WI38 (cell line): ENCODE data around the gene FAM114A2.

Experiments used
- H3K4me3 ChIP-seq: 2 replicates; pipeline ENCODE4 v1.5.1; 2011; ENCODE audit warnings: low read depth, mild to moderate bottlenecking, control low read depth, low read length
- CTCF ChIP-seq: IDR thresholded peaks from 2 replicates; pipeline ENCODE4 v1.5.1; 2012; ENCODE audit warnings: low read depth, mild to moderate bottlenecking, control low read depth, low read length

FAM114A2 gene

GRCh38 chr5:153972240-153972639, 66.5 kb downstream of the FAM114A2 start:
- no peak for TF ChIP-seq CTCF
- no peak overlapping the region for H3K4me3 ChIP-seq

GRCh38 chr5:153970496-153970895, 68.2 kb downstream of the FAM114A2 start:
- no peak for TF ChIP-seq CTCF
- no peak overlapping the region for H3K4me3 ChIP-seq

- no peak for TF ChIP-seq CTCF
- H3K4me3 ChIP-seq, result no peak overlapping the region
Observed at GRCh38 chr5:153969563-153969895, 69.2 kb downstream of the FAM114A2 start.

GRCh38 chr5:153968761-153969562, 69.7 kb downstream of the FAM114A2 start:
- TF ChIP-seq CTCF, result no peak
- H3K4me3 ChIP-seq, result no peak overlapping the region

- peak; percentile 88 for TF ChIP-seq CTCF
- H3K4me3 ChIP-seq, result no peak overlapping the region
Observed at GRCh38 chr5:153964880-153965645, 73.6 kb downstream of the FAM114A2 start.

GRCh38 chr5:153964191-153964879, 74.4 kb downstream of the FAM114A2 start:
- TF ChIP-seq CTCF, result no peak
- no peak overlapping the region for H3K4me3 ChIP-seq
